HL-60 (cell line): ENCODE data around the gene ZSCAN2.
"Not testable (repeated sequence)": the region's sequence is repeated elsewhere in the genome, so short reads cannot be mapped to it uniquely, and the experiment has no call there.

Source experiments
- DNase-seq, 2 experiments: peaks; one replicate each; pipeline ENCODE4 v3.0.0-alpha.2; 2010 to 2020; ENCODE audit warnings: low read depth in 1 of 2, low spot score in 1 of 2
- H3K27ac ChIP-seq: fragments of 250-450 bp; sonication (Bioruptor Pico); replicated peaks from 2 replicates; pipeline ENCODE4 v1.5.1; 2020; ENCODE audit warnings: mild to moderate bottlenecking, moderate library complexity
- H3K27me3 ChIP-seq: fragments of 250-450 bp; sonication (Bioruptor Pico); 2 replicates; pipeline ENCODE4 v1.5.1; 2021; ENCODE audit warnings: mild to moderate bottlenecking, moderate library complexity; ENCODE audit not compliant: insufficient read depth, poor library complexity, severe bottlenecking
- H3K4me3 ChIP-seq: replicated peaks from 2 replicates; pipeline ENCODE4 v1.5.1; 2011; ENCODE audit warnings: mild to moderate bottlenecking, control low read depth, low read length; ENCODE audit not compliant: insufficient read depth
- CTCF ChIP-seq: IDR thresholded peaks from one replicate; pipeline ENCODE4 v1.5.1; 2011; ENCODE audit warnings: low read length, control low read depth, inconsistent platforms; ENCODE audit not compliant: insufficient read depth
- GABPA ChIP-seq: IDR thresholded peaks from 2 replicates; pipeline ENCODE4 v1.6.1; 2012; ENCODE audit warnings: low read depth
- POLR2AphosphoS5 ChIP-seq: IDR thresholded peaks from 2 replicates; pipeline ENCODE4 v1.6.1; 2012; ENCODE audit warnings: low read depth
- REST ChIP-seq: IDR thresholded peaks from 2 replicates; pipeline ENCODE4 v1.6.1; 2012; ENCODE audit warnings: low read depth; ENCODE audit not compliant: insufficient replicate concordance
- SPI1 ChIP-seq: IDR thresholded peaks from 2 replicates; pipeline ENCODE4 v1.6.1; 2012; ENCODE audit warnings: low read depth, mild to moderate bottlenecking, borderline replicate concordance

ZSCAN2 gene

GRCh38 chr15:84570164-84570735 is 30.6 kb upstream of the ZSCAN2 start:
- Histone ChIP-seq H3K27me3 (no peaks in the 10 kb centered on the region), H3K27ac (peak overlapping the region; percentile 84), H3K4me3 (peak overlapping the region; percentile 79)
- TF ChIP-seq POLR2AphosphoS5 (0 out of 2 replicates have a peak, but pooled peaks have one; percentile 27), GABPA (no peak)
- DNase-seq, result peak; percentile 39 to 61

- no peak for TF ChIP-seq REST
- TF ChIP-seq SPI1, result no peak
- no peak for TF ChIP-seq GABPA
- no peak for TF ChIP-seq POLR2AphosphoS5
- no peak for TF ChIP-seq CTCF
- H3K4me3 ChIP-seq, result no peak overlapping the region
- H3K27me3 ChIP-seq, result no peaks in the 10 kb centered on the region
- DNase-seq, result no peak
- H3K27ac ChIP-seq, result no peak overlapping the region
Observed at GRCh38 chr15:84572231-84572630, 28.6 kb upstream of the ZSCAN2 start.

- no peak overlapping the region for H3K27ac ChIP-seq
- H3K27me3 ChIP-seq, result no peaks in the 10 kb centered on the region
- no peak overlapping the region for H3K4me3 ChIP-seq
- no peak for DNase-seq
- TF ChIP-seq CTCF (no peak), SPI1 (no peak), POLR2AphosphoS5 (no peak)
Observed at GRCh38 chr15:84575493-84575892, 25.3 kb upstream of the ZSCAN2 start.

- not testable (repeated sequence) for H3K27ac ChIP-seq, H3K27me3 ChIP-seq, H3K4me3 ChIP-seq, DNase-seq
Observed at GRCh38 chr15:84577891-84578290, 22.9 kb upstream of the ZSCAN2 start.

- H3K27me3 ChIP-seq, H3K27ac ChIP-seq, H3K4me3 ChIP-seq, DNase-seq: not testable (repeated sequence)
Observed at GRCh38 chr15:84579261-84579721, 21.5 kb upstream of the ZSCAN2 start.

- not testable (repeated sequence) for H3K27ac ChIP-seq, H3K27me3 ChIP-seq, DNase-seq, H3K4me3 ChIP-seq
Observed at GRCh38 chr15:84581676-84582428, 19.0 kb upstream of the ZSCAN2 start.
